ENCODE measurements around the gene ADAMTS4. TPM values are rescaled to one million over a fixed set of nuclear protein-coding genes. Genes with fewer than 3 reads are reported as not detected.

The ADAMTS4 gene
- 1 to 10 TPM in 1 of 2 donors, under 1 TPM in 1; 0.55 to 3.4 TPM for total RNA-seq

GRCh38 chr1:161198897-161199431, at the start of gene ADAMTS4:
Gene ADAMTS4, minus strand, starts transcription at chr1:161199054. Its CDS starts 427 bp downstream, at chr1:161198627.
- no peak for DNase-seq (ENCODE audit: low spot score)
- 48% methylated on average over 11 of the region's 11 CpGs for WGBS
- intact Hi-C loops (cut with DNase I): no loop called here
- no peaks in the 10 kb centered on the region for H3K9me3 ChIP-seq
- no peaks in the 10 kb centered on the region for H3K4me1 ChIP-seq (replicated peaks)
- H3K4me3 ChIP-seq: peak within 1 kb of the TSS in 1 of 2 donors; percentile 11
- H3K27me3 ChIP-seq (replicated peaks; ENCODE audit: insufficient read depth): no peaks in the 10 kb centered on the region
- peak within 1 kb of the TSS; percentile 45 to 96 for H3K27ac ChIP-seq
- H3K36me3 ChIP-seq: no peaks in the 10 kb centered on the region
- TF ChIP-seq POLR2A (IDR thresholded peaks at IDR 0.05) (peak; percentile 18), CTCF (IDR thresholded peaks at IDR 0.05) (no peak)

GRCh38 chr1:161244888-161245287, 46.0 kb upstream of the ADAMTS4 start:
- Histone ChIP-seq H3K9me3 (no peaks in the 10 kb centered on the region), H3K4me3 (no peak overlapping the region), H3K27ac (no peak overlapping the region), H3K4me1 (replicated peaks) (no peaks in the 10 kb centered on the region), H3K36me3 (no peaks in the 10 kb centered on the region), H3K27me3 (replicated peaks; ENCODE audit: insufficient read depth) (no peaks in the 10 kb centered on the region)
- TF ChIP-seq CTCF (IDR thresholded peaks at IDR 0.05) (no peak), POLR2AphosphoS5 (IDR thresholded peaks at IDR 0.05) (peak; percentile 72), POLR2A (IDR thresholded peaks at IDR 0.05) (no peak)
- whole genome bisulfite sequencing: 50% methylated on average over 4 of the region's 4 CpGs
- intact Hi-C loops (cut with DNase I): no loop called here
- DNase-seq (ENCODE audit: low spot score): peak; percentile 72

GRCh38 chr1:161242313-161242712, 43.5 kb upstream of the ADAMTS4 start:
- TF ChIP-seq POLR2AphosphoS5 (IDR thresholded peaks at IDR 0.05): no peak
- no peak for TF ChIP-seq POLR2A (IDR thresholded peaks at IDR 0.05)
- no peak for TF ChIP-seq CTCF (IDR thresholded peaks at IDR 0.05)
- Histone ChIP-seq H3K4me3 (no peak overlapping the region), H3K9me3 (no peaks in the 10 kb centered on the region), H3K4me1 (replicated peaks) (no peaks in the 10 kb centered on the region), H3K27ac (no peak overlapping the region), H3K27me3 (replicated peaks; ENCODE audit: insufficient read depth) (no peaks in the 10 kb centered on the region), H3K36me3 (no peaks in the 10 kb centered on the region)
- DNase-seq (ENCODE audit: low spot score): no peak
- 63% methylated on average over 2 of the region's 2 CpGs for WGBS
- intact Hi-C loops (cut with DNase I): no loop called here

GRCh38 chr1:161241682-161242081, 42.8 kb upstream of the ADAMTS4 start:
- WGBS: 86% methylated on average over 3 of the region's 3 CpGs

More at GRCh38 chr1:161241682-161242081, 42.8 kb upstream of the ADAMTS4 start:
- H3K27ac ChIP-seq: no peak overlapping the region
- DNase-seq (ENCODE audit: low spot score): no peak
- no peaks in the 10 kb centered on the region for H3K9me3 ChIP-seq
- no peaks in the 10 kb centered on the region for H3K36me3 ChIP-seq
- intact Hi-C loops (cut with DNase I): no loop called here
- no peaks in the 10 kb centered on the region for H3K27me3 ChIP-seq (replicated peaks; ENCODE audit: insufficient read depth)
- no peaks in the 10 kb centered on the region for H3K4me1 ChIP-seq (replicated peaks)
- TF ChIP-seq CTCF (IDR thresholded peaks at IDR 0.05) (no peak), POLR2A (IDR thresholded peaks at IDR 0.05) (no peak), POLR2AphosphoS5 (IDR thresholded peaks at IDR 0.05) (no peak)
- no peak overlapping the region for H3K4me3 ChIP-seq
